IPS-15b (cell line): ENCODE results near the gene TDRKH.
"Not testable (repeated sequence)": the region's sequence is repeated elsewhere in the genome, so short reads cannot be mapped to it uniquely, and the experiment has no call there.

ENCODE experiments used
- H3K27me3 ChIP-seq: one replicate; pipeline ENCODE4 v1.6.1; 2013; ENCODE audit warnings: low read length; ENCODE audit not compliant: control insufficient read depth, insufficient read depth
- H3K36me3 ChIP-seq: one replicate; pipeline ENCODE4 v1.6.1; 2013; ENCODE audit warnings: low read length; ENCODE audit not compliant: control insufficient read depth, insufficient read depth
- H3K4me1 ChIP-seq: one replicate; pipeline ENCODE4 v1.6.1; 2013; ENCODE audit warnings: mild to moderate bottlenecking, low read length; ENCODE audit not compliant: control insufficient read depth, insufficient read depth
- H3K4me3 ChIP-seq: one replicate; pipeline ENCODE4 v1.5.1; 2013; ENCODE audit warnings: low read depth, low read length
- H3K9ac ChIP-seq: one replicate; pipeline ENCODE4 v1.6.1; 2013; ENCODE audit warnings: low read depth, mild to moderate bottlenecking, low read length
- H3K9me3 ChIP-seq: one replicate; pipeline ENCODE4 v1.6.1; 2013; ENCODE audit warnings: mild to moderate bottlenecking, low read length; ENCODE audit not compliant: control insufficient read depth, insufficient read depth

The TDRKH gene

DNA sequence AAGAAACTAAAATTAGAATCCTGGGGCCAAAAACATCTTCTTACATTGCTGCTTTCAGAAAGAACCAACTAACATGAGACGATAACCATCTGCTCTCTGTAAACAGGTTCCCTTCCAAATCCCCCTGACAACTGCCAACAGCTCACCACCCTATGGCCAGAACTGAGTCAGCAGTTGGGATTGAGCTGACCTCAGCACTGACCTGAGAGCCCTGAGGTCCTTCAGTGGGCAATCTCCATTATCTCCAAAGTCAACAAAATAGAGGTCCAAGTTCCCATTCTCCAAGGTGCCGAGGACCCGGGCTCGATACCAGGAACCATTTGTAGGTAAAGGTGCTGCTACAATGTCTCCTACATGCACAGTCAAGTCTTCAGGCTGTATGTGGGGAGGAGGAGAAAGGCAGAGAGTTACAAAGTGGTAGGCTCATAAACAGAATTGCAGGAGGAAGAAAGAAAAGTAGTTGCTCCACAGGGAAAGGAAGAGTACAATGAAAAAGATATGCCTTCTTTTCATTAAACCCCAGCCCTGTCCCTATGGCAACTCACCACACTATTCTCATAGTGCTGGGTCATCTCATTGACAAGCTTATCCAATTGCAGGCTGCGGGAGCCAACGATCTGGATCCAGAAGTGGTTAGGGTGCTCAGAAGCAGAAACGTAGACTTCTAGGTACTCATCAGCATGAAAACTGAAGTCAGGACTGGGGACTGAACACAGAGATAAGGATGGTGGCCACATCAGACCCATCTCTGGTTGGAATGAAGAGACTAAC is 14.2 kb downstream of the TDRKH start:
- Histone ChIP-seq H3K27me3 (no peaks in the 10 kb centered on the region), H3K4me1 (no peaks in the 10 kb centered on the region), H3K36me3 (peaks cover 6% of the 10 kb centered on the region), H3K9ac (no peak overlapping the region), H3K9me3 (no peaks in the 10 kb centered on the region), H3K4me3 (no peak overlapping the region)

DNA sequence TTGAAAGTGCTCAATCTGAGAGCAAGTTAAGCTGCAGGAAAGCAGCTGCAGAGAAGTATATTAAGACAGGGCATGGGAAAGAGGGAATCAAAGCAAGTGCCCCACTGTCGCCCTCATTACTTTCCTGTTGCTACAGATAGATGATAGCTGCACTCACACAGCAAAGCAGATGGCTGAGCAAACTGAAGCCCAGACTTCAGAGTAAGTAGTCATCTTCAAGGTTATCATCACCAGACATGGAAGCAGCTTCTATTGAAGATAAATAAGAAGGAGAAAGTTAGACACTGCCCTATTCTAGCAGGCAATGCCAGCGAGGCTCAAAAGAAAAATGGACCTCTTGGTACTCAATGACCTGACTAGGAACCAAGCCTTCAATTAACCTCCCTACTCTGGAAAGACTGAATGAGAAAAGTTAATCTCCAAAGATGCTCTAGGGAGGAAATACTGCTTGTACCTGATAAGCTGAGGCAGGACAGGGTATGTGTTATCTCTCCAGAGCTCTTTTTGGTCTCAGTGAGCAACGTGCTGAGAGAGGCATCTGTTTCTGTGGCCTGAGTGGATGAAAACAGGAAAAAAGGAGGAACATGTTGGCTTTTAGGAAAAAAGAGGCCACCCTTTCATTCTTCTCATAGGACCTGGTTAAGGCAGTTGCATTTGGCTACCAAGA is 15.9 kb downstream of the TDRKH start:
- Histone ChIP-seq H3K36me3 (peaks cover 6% of the 10 kb centered on the region), H3K9ac (no peak overlapping the region), H3K4me1 (no peaks in the 10 kb centered on the region), H3K27me3 (no peaks in the 10 kb centered on the region), H3K4me3 (no peak overlapping the region), H3K9me3 (no peaks in the 10 kb centered on the region)

- no peak overlapping the region for H3K9ac ChIP-seq
- H3K4me3 ChIP-seq = no peak overlapping the region
- H3K4me1 ChIP-seq = no peaks in the 10 kb centered on the region
- no peaks in the 10 kb centered on the region for H3K27me3 ChIP-seq
- H3K9me3 ChIP-seq = no peaks in the 10 kb centered on the region
- H3K36me3 ChIP-seq = peaks cover 6% of the 10 kb centered on the region
These were observed 16.6 kb downstream of the TDRKH start for GRCh38 chr1:151773702-151774101.

GRCh38 chr1:151769270-151769669 is 21.0 kb downstream of the TDRKH start:
- not testable (repeated sequence) for H3K9me3 ChIP-seq, H3K27me3 ChIP-seq, H3K4me3 ChIP-seq, H3K36me3 ChIP-seq, H3K4me1 ChIP-seq, H3K9ac ChIP-seq

GRCh38 chr1:151768351-151769066 is 21.8 kb downstream of the TDRKH start:
- H3K4me3 ChIP-seq, H3K27me3 ChIP-seq, H3K4me1 ChIP-seq, H3K9me3 ChIP-seq, H3K9ac ChIP-seq, H3K36me3 ChIP-seq: not testable (repeated sequence)

- Histone ChIP-seq H3K9me3 (no peaks in the 10 kb centered on the region), H3K4me1 (peaks cover 7% of the 10 kb centered on the region), H3K4me3 (peak overlapping the region; percentile 83), H3K27me3 (no peaks in the 10 kb centered on the region), H3K36me3 (peaks cover 7% of the 10 kb centered on the region), H3K9ac (peak overlapping the region; percentile 81)
These were observed 26.3 kb downstream of the TDRKH start for GRCh38 chr1:151763990-151764389.

DNA sequence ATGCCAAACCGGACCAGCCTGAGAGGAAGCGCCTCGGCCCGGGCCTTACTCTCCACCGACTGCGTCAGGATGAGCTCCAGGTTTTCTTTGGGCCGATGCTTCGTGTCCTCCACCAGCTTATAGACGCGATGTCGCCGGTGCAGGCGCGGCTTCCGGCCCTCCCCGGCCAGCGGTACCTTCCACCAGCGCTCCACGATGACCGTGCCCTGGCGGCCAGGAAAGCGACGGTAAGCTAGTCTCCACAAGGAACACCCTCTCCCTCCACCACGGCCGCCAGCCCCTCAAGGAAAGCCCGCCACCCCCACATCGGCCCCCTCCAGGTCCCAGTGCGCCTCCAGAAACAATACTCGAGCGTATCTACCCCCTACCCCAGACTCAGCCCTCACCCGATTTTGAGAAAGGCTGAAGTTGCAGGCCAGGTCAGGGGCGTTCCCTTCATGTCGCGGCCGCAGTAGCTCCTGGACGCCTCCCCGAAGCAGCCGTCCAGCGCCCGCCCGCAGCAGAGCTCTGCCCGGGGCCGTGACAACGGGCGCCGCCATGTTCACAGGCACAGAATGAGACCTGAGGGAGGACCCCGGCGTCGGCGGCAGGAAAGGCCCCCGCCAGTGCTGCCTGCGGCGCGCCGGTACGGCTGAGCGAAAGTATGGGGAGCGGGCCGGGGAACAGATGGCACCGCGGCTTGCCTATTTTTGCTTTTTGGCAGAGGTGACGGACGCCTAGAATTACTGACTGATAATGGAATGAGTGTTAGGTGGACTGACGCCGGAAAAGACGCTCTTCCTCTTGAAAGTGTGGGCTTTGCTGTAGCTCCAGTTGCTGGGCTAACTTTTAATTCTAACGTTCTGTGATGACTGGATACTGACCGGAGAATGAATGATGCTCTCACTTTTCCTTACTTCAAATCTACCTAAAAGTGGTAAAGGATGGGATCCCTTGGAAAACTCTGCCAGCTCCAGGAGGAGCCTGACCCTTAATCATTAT is 27.1 kb downstream of the TDRKH start, which contains the start of gene MRPL9:
Gene MRPL9 (minus strand): TSS at position 556 of the 981 bp plus-strand sequence. CDS start 17 bp downstream, at position 539.
- peaks cover 7% of the 10 kb centered on the region for H3K4me1 ChIP-seq
- H3K9me3 ChIP-seq = no peaks in the 10 kb centered on the region
- peak within 1 kb of the TSS; percentile 83 for H3K4me3 ChIP-seq
- H3K9ac ChIP-seq = peak within 1 kb of the TSS; percentile 81
- H3K27me3 ChIP-seq = no peaks in the 10 kb centered on the region
- peaks cover 8% of the 10 kb centered on the region for H3K36me3 ChIP-seq

DNA sequence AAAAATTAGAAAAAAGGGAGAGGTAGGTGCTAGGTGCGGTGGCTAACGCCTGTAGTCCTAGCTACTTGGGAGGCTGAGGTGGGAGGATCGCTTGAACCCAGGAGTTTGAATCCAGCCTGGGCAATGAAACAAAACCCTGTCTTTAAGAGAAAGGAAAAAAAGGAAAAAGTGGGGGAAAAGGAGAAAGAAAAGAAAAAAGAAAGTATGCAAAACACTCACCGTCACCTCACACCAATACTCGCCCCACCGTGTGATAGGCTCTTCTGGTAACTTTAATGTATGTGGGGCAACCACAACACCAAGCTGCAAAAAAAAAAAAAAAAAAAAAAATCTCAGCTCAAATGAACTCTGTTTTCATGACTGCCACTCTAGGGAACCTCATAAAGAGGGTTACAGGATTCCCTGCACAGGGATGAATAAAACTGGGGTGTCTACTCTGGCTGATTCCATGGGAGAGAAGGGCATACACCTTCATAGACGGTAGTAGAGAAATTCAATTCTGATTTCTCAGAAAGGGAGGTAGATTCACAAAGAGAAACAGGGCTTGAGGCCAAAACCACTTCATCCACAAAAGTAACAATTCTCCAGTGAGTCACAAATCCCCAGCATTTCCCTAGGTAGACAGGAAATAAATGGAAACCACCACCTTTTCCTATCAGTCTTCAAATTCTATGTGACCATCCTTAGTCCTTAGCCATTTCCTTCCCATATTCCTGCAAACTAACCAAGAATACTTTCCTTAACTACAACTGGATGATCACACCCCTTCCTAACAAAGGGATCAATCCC is 29.5 kb downstream of the TDRKH start:
- no peaks in the 10 kb centered on the region for H3K9me3 ChIP-seq
- H3K27me3 ChIP-seq = no peaks in the 10 kb centered on the region
- peaks cover 10% of the 10 kb centered on the region for H3K36me3 ChIP-seq
- H3K4me3 ChIP-seq = no peak overlapping the region
- H3K4me1 ChIP-seq = peaks cover 7% of the 10 kb centered on the region
- H3K9ac ChIP-seq = no peak overlapping the region

DNA sequence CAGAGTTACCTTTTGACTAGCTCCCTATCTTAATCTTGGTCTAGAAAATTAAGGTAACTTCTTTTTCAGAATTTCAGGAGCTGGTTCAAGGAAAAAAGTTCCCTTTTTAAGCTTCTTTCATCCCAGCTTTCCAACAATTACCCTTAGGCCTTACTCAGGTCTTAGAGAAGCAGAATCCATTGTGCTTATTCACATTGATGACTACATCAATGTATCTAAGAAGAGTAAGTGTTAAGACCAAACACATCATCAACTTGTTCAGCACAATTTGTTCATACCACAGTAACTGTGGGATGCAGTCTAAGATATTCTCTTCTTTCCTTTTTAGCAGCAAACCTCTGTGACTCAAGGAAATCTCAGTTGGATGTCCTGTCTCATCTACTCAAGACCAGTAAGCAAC is 31.1 kb downstream of the TDRKH start:
- Histone ChIP-seq H3K4me3 (no peak overlapping the region), H3K9ac (no peak overlapping the region), H3K36me3 (peaks cover 10% of the 10 kb centered on the region), H3K9me3 (no peaks in the 10 kb centered on the region), H3K27me3 (no peaks in the 10 kb centered on the region), H3K4me1 (peaks cover 7% of the 10 kb centered on the region)

- Histone ChIP-seq H3K9ac (no peak overlapping the region), H3K9me3 (no peaks in the 10 kb centered on the region), H3K27me3 (no peaks in the 10 kb centered on the region), H3K4me1 (no peaks in the 10 kb centered on the region), H3K4me3 (no peak overlapping the region), H3K36me3 (peaks cover 8% of the 10 kb centered on the region)
These were observed 34.0 kb downstream of the TDRKH start for GRCh38 chr1:151756291-151756690.
